Measurements from ENCODE around the gene TUBE1.

The TUBE1 gene

DNA sequence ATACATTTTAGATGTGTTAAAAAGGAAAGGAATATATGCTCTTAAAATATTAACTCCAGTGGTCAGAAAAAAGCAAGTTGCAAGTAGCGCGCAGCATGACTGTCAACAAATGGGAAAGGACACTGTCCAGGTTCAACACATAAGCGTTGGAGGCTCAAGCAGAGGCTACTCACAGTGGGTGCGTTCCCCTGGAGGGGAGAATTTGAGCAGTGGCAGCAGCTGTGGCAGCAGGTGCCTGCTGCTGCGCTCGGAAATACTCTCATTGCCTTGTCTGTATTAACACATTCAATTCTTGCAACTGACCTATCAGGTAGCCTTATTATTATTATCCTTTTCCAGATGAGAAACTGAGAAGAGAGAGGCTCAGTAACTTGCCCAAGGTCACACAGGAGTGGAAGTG is 55.3 kb downstream of the TUBE1 start:
- H3F3A ChIP-seq (ENCODE audit: low read depth) = 0 out of 2 replicates have a peak, but pooled peaks cover 2% of the 10 kb centered on the region
- no peaks in the 10 kb centered on the region for H3K36me3 ChIP-seq (ENCODE audit: insufficient read depth, low read length)
- H3K4me1 ChIP-seq (ENCODE audit: insufficient read depth, low read length, poor library complexity, severe bottlenecking) = peaks cover 31% of the 10 kb centered on the region
- H3K9me2 ChIP-seq (replicated peaks; ENCODE audit: low read depth, low read length) = no peaks in the 10 kb centered on the region
- H3K27me3 ChIP-seq (ENCODE audit: insufficient read depth, low read length, poor library complexity, severe bottlenecking) = no peaks in the 10 kb centered on the region
- no peak overlapping the region for H3K4me2 ChIP-seq (ENCODE audit: low read depth, low read length, poor library complexity, severe bottlenecking)
- H4K20me1 ChIP-seq (ENCODE audit: insufficient read depth, low read length, poor library complexity, severe bottlenecking) = no peaks in the 10 kb centered on the region
- H3K4me3 ChIP-seq (ENCODE audit: low read length, poor library complexity, severe bottlenecking) = no peak overlapping the region
- TF ChIP-seq, protein P1, sequence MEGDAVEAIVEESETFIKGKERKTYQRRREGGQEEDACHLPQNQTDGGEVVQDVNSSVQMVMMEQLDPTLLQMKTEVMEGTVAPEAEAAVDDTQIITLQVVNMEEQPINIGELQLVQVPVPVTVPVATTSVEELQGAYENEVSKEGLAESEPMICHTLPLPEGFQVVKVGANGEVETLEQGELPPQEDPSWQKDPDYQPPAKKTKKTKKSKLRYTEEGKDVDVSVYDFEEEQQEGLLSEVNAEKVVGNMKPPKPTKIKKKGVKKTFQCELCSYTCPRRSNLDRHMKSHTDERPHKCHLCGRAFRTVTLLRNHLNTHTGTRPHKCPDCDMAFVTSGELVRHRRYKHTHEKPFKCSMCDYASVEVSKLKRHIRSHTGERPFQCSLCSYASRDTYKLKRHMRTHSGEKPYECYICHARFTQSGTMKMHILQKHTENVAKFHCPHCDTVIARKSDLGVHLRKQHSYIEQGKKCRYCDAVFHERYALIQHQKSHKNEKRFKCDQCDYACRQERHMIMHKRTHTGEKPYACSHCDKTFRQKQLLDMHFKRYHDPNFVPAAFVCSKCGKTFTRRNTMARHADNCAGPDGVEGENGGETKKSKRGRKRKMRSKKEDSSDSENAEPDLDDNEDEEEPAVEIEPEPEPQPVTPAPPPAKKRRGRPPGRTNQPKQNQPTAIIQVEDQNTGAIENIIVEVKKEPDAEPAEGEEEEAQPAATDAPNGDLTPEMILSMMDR (conservative IDR thresholded peaks at IDR 0.05; ENCODE audit: low read length) = no peak
- TF ChIP-seq EZH2phosphoT487 (IDR thresholded peaks at IDR 0.05; ENCODE audit: borderline replicate concordance) = no peak
- no peaks in the 10 kb centered on the region for H3K9me3 ChIP-seq (ENCODE audit: insufficient read depth, low read depth, low read length)
- H3K79me2 ChIP-seq (ENCODE audit: insufficient read depth, low read length) = no peaks in the 10 kb centered on the region
- H3K9ac ChIP-seq (ENCODE audit: low read depth, low read length, poor library complexity, severe bottlenecking) = no peak overlapping the region
- H2AFZ ChIP-seq (ENCODE audit: low read length) = no peak overlapping the region

DNA sequence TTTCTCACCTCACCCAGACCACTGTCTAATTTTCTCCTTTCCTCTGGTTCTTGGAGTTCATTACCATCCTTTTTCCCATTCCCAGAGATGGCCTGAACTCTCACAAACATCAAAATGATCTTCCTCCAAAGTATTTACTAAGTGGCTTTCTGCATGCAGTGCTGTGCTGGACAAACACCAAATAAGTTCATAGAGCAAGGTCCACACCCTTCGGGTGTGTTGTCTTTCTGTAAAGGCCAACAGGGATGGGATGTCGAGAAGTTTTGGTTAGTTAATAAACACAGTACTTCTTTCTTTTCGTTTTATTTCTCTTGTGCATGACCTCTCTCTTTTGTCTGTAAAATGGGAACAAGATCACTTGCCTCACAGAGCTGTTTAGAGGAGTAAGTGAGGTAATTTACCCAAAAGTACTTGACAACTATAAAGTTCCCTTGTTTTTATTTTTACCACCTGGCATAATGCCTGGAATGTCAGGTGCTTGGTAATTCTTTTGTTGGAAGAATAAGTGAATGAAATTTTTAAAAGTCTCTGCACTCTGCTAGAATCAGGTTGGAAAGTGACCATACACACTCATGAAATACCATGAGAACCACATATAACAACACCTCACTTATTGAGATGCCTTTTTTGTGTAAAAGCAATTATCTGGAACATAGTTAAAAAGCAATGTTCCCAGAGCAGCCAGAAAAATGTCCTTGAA is 56.2 kb downstream of the TUBE1 start:
- Histone ChIP-seq H2AFZ (ENCODE audit: low read length) (no peak overlapping the region), H3K4me2 (ENCODE audit: low read depth, low read length, poor library complexity, severe bottlenecking) (no peak overlapping the region), H3K9me3 (ENCODE audit: insufficient read depth, low read depth, low read length) (no peaks in the 10 kb centered on the region), H3K9me2 (replicated peaks; ENCODE audit: low read depth, low read length) (no peaks in the 10 kb centered on the region), H3F3A (ENCODE audit: low read depth) (0 out of 2 replicates have a peak, but pooled peaks cover 2% of the 10 kb centered on the region), H3K36me3 (ENCODE audit: insufficient read depth, low read length) (no peaks in the 10 kb centered on the region), H3K4me1 (ENCODE audit: insufficient read depth, low read length, poor library complexity, severe bottlenecking) (peaks cover 33% of the 10 kb centered on the region), H3K4me3 (ENCODE audit: low read length, poor library complexity, severe bottlenecking) (no peak overlapping the region), H3K27me3 (ENCODE audit: insufficient read depth, low read length, poor library complexity, severe bottlenecking) (no peaks in the 10 kb centered on the region), H3K79me2 (ENCODE audit: insufficient read depth, low read length) (no peaks in the 10 kb centered on the region), H3K9ac (ENCODE audit: low read depth, low read length, poor library complexity, severe bottlenecking) (no peak overlapping the region), H4K20me1 (ENCODE audit: insufficient read depth, low read length, poor library complexity, severe bottlenecking) (no peaks in the 10 kb centered on the region)
- TF ChIP-seq, protein P1 (conservative IDR thresholded peaks at IDR 0.05; ENCODE audit: low read length) = no peak
- TF ChIP-seq EZH2phosphoT487 (IDR thresholded peaks at IDR 0.05; ENCODE audit: borderline replicate concordance) = no peak

GRCh38 chr6:112030206-112030960 is 56.9 kb downstream of the TUBE1 start:
- Histone ChIP-seq H3K9me3 (ENCODE audit: insufficient read depth, low read depth, low read length) (no peaks in the 10 kb centered on the region), H3K4me2 (ENCODE audit: low read depth, low read length, poor library complexity, severe bottlenecking) (no peak overlapping the region), H3F3A (ENCODE audit: low read depth) (0 out of 2 replicates have a peak, but pooled peaks cover 2% of the 10 kb centered on the region), H3K36me3 (ENCODE audit: insufficient read depth, low read length) (no peaks in the 10 kb centered on the region), H3K9ac (ENCODE audit: low read depth, low read length, poor library complexity, severe bottlenecking) (no peak overlapping the region), H3K9me2 (replicated peaks; ENCODE audit: low read depth, low read length) (no peaks in the 10 kb centered on the region), H3K79me2 (ENCODE audit: insufficient read depth, low read length) (no peaks in the 10 kb centered on the region), H3K27me3 (ENCODE audit: insufficient read depth, low read length, poor library complexity, severe bottlenecking) (no peaks in the 10 kb centered on the region), H2AFZ (ENCODE audit: low read length) (no peak overlapping the region), H3K4me3 (ENCODE audit: low read length, poor library complexity, severe bottlenecking) (no peak overlapping the region), H4K20me1 (ENCODE audit: insufficient read depth, low read length, poor library complexity, severe bottlenecking) (no peaks in the 10 kb centered on the region), H3K4me1 (ENCODE audit: insufficient read depth, low read length, poor library complexity, severe bottlenecking) (peaks cover 28% of the 10 kb centered on the region)
- no peak for TF ChIP-seq EZH2phosphoT487 (IDR thresholded peaks at IDR 0.05; ENCODE audit: borderline replicate concordance)
- TF ChIP-seq, protein P1 (conservative IDR thresholded peaks at IDR 0.05; ENCODE audit: low read length) = no peak

All from Loucy (cell line).